SU-DHL-6 (cell line): Measurements from ENCODE around the gene CST3.

Experiments used
- H2AFZ ChIP-seq: fragments of 200-600 bp; sonication (generic); 2 replicates; pipeline ENCODE4 v1.6.1; 2014; ENCODE audit warnings: low read depth, mild to moderate bottlenecking, moderate library complexity, mixed read lengths, antibody characterized with exemption, low read length; ENCODE audit not compliant: severe bottlenecking
- H3F3A ChIP-seq: fragments of 200-600 bp; shearing (Covaris generic); 2 replicates; pipeline ENCODE4 v1.6.0; 2016; ENCODE audit warnings: antibody characterized with exemption, mild to moderate bottlenecking; ENCODE audit not compliant: insufficient read depth
- H3K27ac ChIP-seq: fragments of 200-600 bp; sonication (generic); 2 replicates; pipeline ENCODE4 v1.5.1; 2016; ENCODE audit warnings: low read depth, mild to moderate bottlenecking, low read length, moderate library complexity, mixed read lengths
- H3K27me3 ChIP-seq: fragments of 200-600 bp; sonication (generic), shearing (Covaris generic); 2 replicates; pipeline ENCODE4 v1.6.0; 2014; ENCODE audit warnings: mild to moderate bottlenecking, low read length
- H3K36me3 ChIP-seq: fragments of 200-600 bp; sonication (generic); 2 replicates; pipeline ENCODE4 v1.6.1; 2014; ENCODE audit warnings: mild to moderate bottlenecking, low read length, mixed read lengths
- H3K4me2 ChIP-seq: fragments of 300-600, 200-600 bp; shearing (Covaris generic), sonication (generic); 2 replicates; pipeline ENCODE4 v1.6.0; 2014; ENCODE audit warnings: low read length, low read depth, mild to moderate bottlenecking; ENCODE audit not compliant: poor library complexity, severe bottlenecking
- H3K4me3 ChIP-seq: fragments of 200-600 bp; sonication (generic); 2 replicates; pipeline ENCODE4 v1.5.1; 2014; ENCODE audit warnings: antibody characterized with exemption, low read length, mild to moderate bottlenecking, mixed read lengths; ENCODE audit not compliant: insufficient read depth, poor library complexity, severe bottlenecking
- H3K79me2 ChIP-seq: fragments of 200-600 bp; sonication (generic); 2 replicates; pipeline ENCODE4 v1.6.1; 2014; ENCODE audit warnings: mild to moderate bottlenecking, low read length, moderate library complexity; ENCODE audit not compliant: insufficient read depth
- H3K9ac ChIP-seq: fragments of 200-600 bp; sonication (generic); 2 replicates; pipeline ENCODE4 v1.7.0; 2014; ENCODE audit warnings: mild to moderate bottlenecking, low read length
- H3K9me2 ChIP-seq: fragments of 200-600 bp; sonication (generic); replicated peaks from 2 replicates; pipeline ENCODE4 v1.6.1; 2014; ENCODE audit warnings: low read length; ENCODE audit not compliant: insufficient read depth
- H3K9me3 ChIP-seq: fragments of 200-600 bp; sonication (generic); 2 replicates; pipeline ENCODE4 v1.6.1; 2014; ENCODE audit warnings: low read length, mixed read lengths; ENCODE audit not compliant: insufficient read depth
- H4K20me1 ChIP-seq: fragments of 200-600 bp; sonication (generic); 2 replicates; pipeline ENCODE4 v1.6.1; 2014; ENCODE audit warnings: low read depth, mild to moderate bottlenecking, antibody characterized with exemption, low read length, moderate library complexity, mixed read lengths
- EZH2phosphoT487 ChIP-seq: fragments of 200-600 bp; sonication (generic), shearing (Covaris generic); conservative IDR thresholded peaks from 2 replicates; pipeline ENCODE4 v1.6.1; 2018; ENCODE audit warnings: mild to moderate bottlenecking, antibody characterized with exemption, low read length, moderate library complexity, mixed read lengths
- TF ChIP-seq, protein P1 (sequence below): fragments of 200-600 bp; sonication (generic); IDR thresholded peaks from one replicate; pipeline ENCODE4 v1.5.1; 2017; ENCODE audit warnings: antibody characterized with exemption, mild to moderate bottlenecking, low read length, moderate library complexity; ENCODE audit not compliant: insufficient read depth, poor library complexity, severe bottlenecking

The CST3 gene

DNA sequence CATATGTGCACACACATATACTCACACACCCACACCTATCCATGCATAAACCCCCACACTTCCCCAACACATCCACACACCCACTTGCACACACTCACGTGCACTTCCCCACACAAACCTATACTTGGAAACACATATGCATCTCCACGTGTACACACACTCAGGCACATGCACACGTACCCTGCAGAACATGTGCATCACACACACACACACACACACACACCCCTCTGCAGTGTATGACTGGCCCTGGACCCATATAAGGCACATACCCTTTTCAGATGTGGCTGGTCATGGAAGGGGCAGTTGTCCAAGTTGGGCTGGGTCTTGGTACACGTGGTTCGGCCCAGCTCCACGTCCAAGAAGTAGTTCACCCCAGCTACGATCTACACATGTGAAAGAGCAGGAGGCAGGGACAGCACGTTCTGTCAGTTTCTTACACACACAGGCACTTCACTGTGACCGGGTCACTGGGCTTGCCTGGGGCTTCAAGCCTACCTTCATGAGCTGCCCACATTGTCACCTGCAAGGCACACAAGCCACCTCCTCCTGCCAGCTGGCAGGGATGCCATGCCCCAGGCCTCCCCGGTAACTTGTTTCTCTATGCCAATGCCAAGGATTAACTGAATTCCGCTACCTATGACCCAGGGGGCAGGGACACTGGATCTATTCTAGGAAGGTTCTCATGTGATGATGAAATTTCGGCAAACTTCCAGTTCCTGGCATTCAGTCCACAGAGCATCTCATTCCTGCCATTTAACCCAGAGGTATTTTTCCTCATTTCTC, 2.6 kb downstream of the CST3 start:
- TF ChIP-seq EZH2phosphoT487, result no peak
- TF ChIP-seq, protein P1, sequence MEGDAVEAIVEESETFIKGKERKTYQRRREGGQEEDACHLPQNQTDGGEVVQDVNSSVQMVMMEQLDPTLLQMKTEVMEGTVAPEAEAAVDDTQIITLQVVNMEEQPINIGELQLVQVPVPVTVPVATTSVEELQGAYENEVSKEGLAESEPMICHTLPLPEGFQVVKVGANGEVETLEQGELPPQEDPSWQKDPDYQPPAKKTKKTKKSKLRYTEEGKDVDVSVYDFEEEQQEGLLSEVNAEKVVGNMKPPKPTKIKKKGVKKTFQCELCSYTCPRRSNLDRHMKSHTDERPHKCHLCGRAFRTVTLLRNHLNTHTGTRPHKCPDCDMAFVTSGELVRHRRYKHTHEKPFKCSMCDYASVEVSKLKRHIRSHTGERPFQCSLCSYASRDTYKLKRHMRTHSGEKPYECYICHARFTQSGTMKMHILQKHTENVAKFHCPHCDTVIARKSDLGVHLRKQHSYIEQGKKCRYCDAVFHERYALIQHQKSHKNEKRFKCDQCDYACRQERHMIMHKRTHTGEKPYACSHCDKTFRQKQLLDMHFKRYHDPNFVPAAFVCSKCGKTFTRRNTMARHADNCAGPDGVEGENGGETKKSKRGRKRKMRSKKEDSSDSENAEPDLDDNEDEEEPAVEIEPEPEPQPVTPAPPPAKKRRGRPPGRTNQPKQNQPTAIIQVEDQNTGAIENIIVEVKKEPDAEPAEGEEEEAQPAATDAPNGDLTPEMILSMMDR, result no peak
- Histone ChIP-seq H3K9ac (no peak overlapping the region), H3K79me2 (no peaks in the 10 kb centered on the region), H3K4me3 (no peak overlapping the region), H3K9me3 (no peaks in the 10 kb centered on the region), H3K9me2 (no peaks in the 10 kb centered on the region), H4K20me1 (no peaks in the 10 kb centered on the region), H2AFZ (no peak overlapping the region), H3K27ac (no peak overlapping the region), H3K4me2 (no peak overlapping the region), H3F3A (no peaks in the 10 kb centered on the region), H3K36me3 (no peaks in the 10 kb centered on the region), H3K27me3 (no peaks in the 10 kb centered on the region)

DNA sequence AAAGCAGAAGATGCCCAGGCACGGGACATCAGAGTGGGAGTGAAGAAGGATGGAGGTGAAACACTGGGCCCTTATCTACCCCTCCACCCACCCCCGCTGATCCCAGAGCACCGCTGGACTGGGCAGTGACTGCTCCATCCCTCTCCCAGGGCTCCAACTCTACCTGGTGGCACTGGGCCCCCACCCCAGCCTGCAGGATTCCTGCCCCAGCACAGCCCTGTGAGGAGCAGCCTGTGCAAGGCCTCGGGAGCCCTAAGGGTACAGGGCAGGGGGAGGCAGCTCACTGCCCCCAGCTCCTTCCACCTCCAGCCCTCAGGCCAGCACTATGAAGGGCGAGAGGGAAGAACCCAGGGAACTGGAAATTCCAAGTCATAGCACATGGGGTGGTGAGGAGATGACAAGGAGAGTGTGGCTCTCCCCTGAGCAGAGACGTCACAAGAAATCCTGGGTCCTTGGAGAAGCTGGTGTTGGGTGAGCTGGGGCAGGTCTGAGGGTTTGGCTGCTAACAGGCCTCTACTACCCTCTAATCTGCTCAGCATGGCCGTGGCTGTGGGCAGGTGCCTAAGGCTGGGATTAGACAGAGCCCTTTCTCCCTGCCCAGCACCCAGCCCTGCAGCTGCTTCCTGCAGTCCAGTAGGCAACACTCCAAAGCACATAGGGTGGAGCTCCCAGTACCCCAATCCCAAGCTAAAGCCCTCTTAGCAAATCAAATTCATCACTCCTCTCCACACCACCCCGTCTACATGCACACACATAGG, 3.5 kb downstream of the CST3 start:
- Histone ChIP-seq H3K27ac (no peak overlapping the region), H3F3A (no peaks in the 10 kb centered on the region), H3K9me2 (no peaks in the 10 kb centered on the region), H3K9me3 (no peaks in the 10 kb centered on the region), H4K20me1 (no peaks in the 10 kb centered on the region), H3K9ac (no peak overlapping the region), H3K36me3 (no peaks in the 10 kb centered on the region), H3K4me2 (no peak overlapping the region), H3K4me3 (no peak overlapping the region), H2AFZ (no peak overlapping the region), H3K79me2 (no peaks in the 10 kb centered on the region), H3K27me3 (no peaks in the 10 kb centered on the region)
- no peak for TF ChIP-seq EZH2phosphoT487
- TF ChIP-seq, protein P1, result no peak

GRCh38 chr20:23632711-23633573, 4.8 kb downstream of the CST3 start:
- no peak overlapping the region for H3K27ac ChIP-seq
- TF ChIP-seq, protein P1, result no peak
- no peak for TF ChIP-seq EZH2phosphoT487
- H3K79me2 ChIP-seq, result no peaks in the 10 kb centered on the region
- H3K9me2 ChIP-seq, result no peaks in the 10 kb centered on the region
- H3K27me3 ChIP-seq, result no peaks in the 10 kb centered on the region
- H2AFZ ChIP-seq, result no peak overlapping the region
- no peaks in the 10 kb centered on the region for H3K36me3 ChIP-seq
- H3K4me3 ChIP-seq, result no peak overlapping the region
- H3F3A ChIP-seq, result no peaks in the 10 kb centered on the region
- no peaks in the 10 kb centered on the region for H3K9me3 ChIP-seq
- no peak overlapping the region for H3K4me2 ChIP-seq
- H3K9ac ChIP-seq, result no peak overlapping the region
- H4K20me1 ChIP-seq, result no peaks in the 10 kb centered on the region
